GM19467 (cell line): ENCODE results near the gene GNAZ.

Experiments used
- ATAC-seq: cut with Tn5 transposase; IDR thresholded peaks from one replicate; pipeline ENCODE4 v1.9.1; 2021; ENCODE audit warnings: mild to moderate bottlenecking, moderate library complexity; ENCODE audit not compliant: unreplicated experiment

The GNAZ gene

DNA sequence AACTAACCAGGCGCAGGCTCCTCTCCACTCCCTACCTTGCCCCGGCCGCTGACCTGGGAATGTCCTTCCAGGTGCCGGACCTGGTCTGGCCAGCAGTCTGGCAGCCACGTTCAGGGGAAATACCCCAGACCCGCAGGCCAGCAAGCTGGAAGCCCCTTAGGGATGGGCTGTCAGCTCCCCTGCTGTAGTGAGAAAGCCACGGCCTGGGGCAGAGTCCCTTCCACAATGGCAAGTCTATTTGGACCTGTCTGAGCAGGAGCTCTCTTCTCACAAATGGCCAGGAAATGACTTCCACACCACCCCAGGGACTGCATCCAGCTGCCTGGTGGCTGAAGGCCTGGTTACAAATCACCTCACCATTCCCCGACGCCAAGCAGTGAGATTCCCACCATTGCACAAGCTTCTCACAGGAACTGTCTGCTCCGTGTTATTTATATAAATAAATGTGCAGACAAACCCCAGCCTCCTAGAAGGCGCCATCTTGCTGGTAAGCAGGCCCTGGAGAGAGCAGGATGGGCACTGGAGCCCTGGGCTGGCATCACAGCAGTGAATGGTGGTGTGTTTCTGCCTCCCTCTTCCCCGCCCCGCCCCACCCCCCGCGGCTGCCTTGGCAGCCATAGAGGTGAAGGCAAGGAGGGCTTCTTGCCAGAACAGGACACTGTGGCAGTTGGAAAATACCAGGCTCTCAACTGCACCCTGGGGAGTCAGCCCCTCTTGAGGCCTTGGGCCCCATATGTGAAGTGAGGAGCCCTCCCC is 47.8 kb downstream of the GNAZ start:
- ATAC-seq: no peak

DNA sequence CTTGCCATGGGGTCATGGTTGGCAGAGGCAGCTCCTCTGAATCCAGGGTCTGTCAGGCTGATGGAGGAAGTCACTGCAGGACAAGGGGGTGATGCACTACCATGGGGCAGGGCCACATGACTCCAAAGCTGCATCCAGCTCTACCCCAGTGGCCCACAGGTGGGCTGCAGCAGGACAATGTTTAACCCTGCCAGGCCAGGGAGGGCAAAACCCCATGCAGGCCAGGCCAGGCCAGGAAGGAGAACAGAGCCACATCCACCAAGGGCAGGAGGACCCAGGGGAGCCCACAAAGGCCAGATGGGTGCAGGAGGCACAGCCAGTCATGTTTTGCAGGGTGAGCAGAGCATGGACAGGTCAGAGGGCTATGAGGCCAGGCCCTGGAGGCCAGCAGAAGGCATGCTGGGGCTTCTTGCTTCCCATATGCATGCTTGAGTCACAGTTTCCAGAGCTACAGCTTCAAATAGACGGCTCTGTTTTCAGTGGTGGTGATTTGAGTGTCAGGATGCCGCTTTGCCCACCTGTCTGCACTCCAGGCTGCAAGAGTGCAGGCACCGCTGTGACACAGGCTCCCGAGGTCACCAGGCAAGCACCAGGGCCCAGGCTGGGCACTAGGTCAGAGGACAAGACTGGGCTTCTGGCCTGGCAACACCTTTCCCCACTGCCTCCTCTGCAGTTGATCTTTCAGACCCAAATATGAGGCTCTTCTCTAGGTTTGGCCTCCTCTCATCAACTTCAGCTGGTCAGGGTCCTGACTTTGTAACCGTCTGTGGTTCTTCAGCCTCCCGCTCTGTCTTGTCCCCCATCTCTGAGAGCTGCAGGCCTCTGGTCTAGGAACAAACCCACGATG is 48.6 kb downstream of the GNAZ start:
- ATAC-seq: no peak

DNA sequence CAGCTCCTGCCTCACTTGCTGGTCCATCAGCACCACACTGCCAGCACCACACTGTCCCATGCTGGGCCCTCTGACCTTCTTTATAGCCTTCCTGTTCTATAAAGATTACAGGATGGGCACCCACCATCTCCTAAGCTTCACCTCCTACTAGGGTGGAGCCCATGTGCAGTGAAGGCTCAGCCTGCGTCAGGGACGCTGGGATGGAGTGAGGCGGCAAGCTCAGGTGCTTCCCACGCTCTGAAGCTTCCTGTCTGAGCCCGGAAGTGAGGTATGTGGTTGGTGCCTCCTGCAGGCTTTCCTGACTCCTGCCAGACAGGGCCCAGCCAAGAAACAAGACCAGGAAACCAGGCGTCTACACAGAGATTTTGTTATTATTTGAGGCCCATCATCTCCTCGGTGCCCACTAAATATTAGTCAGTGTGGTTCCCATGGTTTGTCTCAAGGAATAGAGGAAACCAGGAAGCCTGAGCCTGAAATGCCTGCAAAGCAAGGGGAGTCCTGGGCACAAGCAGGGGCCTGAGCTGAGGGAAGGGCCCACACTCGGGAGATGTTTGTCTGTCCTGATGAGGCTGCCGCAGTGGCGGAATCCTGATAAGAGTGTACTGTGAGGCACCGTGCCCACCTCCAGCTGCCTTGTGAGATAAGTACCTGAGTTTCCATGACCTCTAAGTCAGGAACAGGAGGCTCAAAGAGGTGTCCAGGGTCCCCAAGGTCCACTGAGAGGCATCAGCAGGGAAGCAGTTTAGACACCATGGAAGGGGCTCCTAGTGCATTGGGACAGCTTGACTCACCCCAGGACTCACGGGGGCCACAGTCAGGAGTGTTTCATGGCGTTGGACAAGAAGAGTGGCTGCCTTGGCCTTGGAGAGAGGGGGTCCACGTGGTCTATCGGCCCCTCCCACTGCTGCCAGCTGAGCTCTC is 49.4 kb downstream of the GNAZ start:
- ATAC-seq: no peak

DNA sequence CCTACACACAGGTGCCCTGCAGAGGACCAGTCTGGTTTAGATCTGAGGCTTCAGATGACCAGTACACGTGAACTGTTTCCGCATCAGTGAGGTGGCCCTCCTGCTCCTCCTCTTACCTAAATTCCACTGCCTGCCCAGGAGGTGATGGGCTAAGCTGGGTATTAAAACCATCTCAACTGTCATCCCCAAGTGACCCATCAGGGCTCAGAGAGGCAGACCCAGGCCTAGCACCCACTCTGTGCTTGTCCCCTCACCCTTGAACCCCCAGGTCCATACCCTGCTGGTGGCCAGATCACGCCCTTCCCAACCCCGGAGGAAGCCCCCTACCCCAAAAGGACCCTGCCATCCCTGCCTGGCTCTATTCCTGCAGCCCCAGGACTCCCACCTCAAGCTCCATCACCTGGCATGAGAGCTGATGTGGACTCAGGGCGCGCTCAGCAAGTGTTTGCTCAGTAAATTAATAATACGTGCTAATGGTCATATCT is 50.1 kb downstream of the GNAZ start:
- ATAC-seq: no peak

DNA sequence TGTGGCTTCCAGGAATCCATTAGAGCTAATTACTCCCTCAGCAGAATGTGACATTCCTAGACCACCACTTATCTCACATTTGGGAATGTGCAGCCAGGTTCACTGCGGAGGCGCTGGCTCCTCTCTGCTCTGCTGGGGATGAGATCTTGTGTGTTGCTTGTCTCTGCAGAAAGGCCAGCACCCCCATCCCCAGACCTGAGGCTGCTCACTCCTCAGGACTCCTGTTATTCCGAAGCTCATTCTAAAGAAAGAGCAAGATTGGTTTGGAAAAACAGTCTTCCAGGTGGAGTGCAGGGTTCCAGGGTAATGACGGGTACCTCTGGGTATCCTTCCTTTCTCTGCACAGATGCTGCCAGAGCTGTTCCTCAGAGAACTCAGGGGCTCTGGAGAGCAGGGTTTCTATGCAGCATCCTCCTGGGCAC is 50.7 kb downstream of the GNAZ start:
- ATAC-seq: no peak

DNA sequence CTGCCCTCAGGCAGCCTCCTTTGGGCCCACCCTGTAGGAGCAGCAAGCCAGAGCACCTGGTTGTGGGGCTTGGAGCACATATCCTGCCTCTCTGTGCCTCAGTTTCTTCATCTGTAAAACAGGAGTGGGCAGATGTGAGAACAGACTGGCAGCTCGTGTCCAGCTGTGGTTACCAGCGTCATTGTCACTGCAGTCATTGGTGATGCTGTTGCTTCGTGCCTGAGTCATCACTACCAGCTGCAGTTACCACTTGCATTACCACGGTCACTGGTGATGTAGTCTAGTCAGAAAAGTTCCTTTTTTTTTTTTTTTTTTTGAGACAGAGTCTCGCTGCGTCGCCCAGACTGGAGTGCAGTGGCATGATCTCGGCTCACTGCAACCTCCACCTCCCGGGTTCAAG is 51.1 kb downstream of the GNAZ start:
- no peak for ATAC-seq

DNA sequence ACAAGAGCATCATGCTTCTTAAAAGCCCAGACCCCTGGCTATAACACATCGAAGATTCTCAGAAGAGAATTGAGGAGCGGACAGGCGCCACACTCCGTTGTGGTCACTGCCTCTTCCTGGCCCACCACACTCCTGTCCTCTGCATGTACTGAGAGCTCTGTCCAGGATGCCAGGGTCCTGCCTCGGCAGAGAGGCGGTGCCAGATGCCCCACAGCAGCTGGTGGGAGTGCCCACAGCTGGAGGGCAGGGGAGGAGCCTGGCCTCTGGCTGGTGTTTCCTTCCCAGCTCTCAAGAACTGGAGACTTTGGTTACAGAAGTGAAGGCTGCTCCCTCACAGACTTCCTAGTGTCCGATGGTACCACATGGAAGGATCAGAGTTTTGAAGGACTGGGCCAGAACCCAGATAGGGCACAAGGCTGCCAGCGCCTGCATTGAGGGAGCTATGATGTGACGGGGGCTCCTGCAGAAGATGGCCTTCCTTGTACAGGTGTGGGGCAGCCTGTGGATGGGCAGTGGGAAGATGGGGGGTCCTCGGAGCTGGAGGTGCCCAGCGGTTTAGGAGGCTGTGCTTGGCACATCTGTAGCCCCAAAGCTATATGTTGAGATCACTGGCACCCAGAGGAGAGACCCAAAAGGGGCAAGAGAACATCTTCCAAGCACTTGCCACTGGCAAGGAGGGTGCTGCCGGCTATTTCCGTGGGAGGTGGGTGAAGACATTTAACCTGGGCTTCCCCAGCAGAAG is 52.1 kb downstream of the GNAZ start:
- ATAC-seq: no peak

DNA sequence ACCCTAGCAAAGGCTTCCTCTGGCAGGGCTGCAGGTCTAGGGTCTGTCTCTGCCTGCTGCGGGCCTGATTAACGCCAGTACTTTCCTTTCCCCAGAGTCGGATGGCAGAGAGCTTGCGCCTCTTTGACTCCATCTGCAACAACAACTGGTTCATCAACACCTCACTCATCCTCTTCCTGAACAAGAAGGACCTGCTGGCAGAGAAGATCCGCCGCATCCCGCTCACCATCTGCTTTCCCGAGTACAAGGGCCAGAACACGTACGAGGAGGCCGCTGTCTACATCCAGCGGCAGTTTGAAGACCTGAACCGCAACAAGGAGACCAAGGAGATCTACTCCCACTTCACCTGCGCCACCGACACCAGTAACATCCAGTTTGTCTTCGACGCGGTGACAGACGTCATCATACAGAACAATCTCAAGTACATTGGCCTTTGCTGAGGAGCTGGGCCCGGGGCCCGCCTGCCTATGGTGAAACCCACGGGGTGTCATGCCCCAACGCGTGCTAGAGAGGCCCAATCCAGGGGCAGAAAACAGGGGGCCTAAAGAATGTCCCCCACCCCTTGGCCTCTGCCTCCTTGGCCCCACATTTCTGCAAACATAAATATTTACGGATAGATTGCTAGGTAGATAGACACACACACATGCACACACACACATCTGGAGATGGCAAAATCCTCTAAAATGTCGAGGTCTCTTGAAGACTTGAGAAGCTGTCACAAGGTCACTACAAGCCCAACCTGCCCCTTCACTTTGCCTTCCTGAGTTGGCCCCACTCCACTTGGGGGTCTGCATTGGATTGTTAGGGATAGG is 52.9 kb downstream of the GNAZ start:
- no peak for ATAC-seq

DNA sequence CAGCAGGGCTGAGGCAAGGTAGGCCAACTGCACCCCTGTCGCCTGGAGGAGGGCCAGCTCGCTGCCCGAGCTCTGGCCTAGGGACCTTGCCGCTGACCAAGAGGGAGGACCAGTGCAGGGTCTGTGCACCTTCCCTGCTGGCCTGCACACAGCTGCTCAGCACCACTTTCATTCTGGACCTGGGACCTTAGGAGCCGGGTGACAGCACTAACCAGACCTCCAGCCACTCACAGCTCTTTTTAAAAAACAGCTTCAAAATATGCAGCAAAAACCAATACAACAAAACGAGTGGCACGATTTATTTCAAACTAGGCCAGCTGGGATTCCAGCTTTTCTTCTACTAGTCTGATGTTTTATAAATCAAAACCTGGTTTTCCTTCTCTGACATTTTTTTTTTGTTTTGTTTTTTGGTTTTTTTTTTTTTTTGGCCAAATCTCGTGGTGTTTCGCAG is 53.5 kb downstream of the GNAZ start:
- ATAC-seq: no peak

DNA sequence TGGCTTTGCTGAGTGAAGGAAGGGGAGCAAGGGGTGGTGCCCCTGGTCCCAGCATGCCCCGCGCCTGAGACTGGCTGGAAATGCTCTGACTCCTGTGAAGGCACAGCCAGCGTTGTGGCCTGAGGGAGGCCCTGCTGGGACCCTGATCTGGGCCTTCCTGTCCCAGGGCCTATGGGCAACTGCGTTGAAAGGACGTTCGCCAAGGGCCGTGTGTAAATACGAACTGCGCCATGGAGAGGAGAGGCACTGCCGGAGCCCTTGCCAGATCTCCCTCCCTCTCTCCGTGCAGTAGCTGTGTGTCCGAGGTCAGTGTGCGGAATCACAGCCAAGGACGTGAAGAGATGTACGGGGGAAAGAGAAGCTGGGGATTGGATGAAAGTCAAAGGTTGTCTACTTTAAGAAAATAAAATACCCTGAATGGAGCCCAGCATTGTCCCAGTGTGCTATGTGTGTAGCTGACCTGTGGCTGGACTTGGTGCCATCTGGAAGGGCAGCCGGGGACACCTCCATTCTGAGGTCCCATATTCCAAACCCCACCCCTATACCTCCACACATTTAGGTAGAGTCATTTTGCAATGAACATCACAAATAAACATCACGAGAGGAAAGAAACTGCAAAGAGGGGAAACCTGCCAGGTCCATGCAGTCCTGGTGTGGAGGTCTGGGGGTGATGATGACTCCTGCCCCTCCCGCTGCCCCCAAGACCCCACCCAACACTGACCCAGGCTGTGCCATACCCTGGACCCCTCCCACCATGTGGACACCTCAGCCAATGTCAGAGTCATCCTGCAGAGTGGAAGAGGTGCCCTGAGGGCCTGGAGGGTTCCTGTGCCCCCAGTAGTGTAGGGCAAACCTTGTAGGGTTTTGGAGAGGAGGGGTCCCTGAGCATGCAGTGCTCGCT is 54.5 kb downstream of the GNAZ start:
- no peak for ATAC-seq

DNA sequence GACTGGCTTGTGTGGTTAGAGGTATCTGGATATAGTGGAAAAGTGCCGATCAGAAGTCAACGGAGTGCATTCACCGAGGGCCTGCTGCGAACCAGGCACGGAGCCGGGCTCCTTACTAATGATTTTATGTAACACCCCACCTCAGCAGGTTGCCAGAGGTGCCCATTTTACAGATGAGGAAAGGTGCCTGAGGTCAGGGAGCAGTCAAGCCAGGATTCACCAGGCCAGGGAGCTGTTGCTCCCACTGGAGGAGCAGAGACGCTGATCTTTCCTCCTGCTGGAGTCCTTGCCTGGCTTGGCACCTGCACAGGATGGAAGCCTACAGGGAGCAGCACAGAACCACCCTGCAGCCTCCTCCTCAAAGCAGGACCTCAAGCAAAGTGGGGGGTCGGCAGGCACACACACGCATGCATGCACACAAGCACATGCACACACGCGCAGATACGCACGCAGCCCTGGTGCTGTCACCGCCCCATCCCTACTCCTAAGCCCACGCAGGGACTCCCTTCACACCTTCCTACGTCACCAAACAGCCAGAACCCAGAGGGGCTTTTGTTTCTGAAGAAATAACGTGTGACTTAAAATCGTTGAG is 55.3 kb downstream of the GNAZ start:
- ATAC-seq: no peak

DNA sequence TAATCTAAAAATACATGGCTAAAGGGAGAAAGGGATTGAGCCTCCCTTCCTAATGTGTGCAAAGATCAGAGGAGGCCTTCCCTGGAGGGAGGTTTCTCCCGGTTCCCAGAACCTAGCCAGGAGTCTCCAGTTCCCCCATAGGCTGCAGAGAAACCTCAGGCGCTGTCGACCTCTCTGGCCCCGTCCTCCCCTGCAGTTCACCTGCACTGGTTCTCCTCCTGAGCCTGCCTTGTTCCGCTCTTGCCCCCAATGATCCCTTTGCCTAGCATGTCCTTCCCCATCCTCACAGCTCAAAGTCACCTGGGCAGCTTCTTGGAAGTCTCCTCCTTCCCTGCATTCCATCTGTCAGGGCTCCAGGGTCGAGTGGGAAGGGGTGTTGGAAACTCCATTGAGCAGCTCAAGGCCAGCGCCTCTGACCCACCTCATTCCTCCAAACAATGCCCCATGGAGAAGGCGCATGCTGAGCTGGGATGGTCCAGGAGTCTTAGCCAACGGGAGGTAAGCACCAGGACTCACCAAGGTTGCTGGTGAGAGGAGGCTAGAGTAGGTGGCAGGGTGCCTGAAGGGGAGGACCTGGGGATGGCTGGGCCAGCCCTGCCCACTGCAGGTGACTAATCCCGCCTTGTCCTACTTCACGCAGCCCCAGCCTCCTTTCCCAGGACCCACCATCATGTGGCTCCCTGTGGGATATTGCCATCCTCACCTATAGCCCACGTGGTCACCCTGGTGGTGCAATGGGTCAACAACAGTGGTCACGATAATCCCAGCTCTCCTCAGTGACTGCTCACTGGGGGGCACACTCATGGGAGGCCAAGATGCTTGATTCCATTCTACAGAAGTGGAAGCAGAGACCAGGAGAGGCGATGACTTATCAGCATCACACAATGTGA is 56.1 kb downstream of the GNAZ start:
- ATAC-seq: no peak

DNA sequence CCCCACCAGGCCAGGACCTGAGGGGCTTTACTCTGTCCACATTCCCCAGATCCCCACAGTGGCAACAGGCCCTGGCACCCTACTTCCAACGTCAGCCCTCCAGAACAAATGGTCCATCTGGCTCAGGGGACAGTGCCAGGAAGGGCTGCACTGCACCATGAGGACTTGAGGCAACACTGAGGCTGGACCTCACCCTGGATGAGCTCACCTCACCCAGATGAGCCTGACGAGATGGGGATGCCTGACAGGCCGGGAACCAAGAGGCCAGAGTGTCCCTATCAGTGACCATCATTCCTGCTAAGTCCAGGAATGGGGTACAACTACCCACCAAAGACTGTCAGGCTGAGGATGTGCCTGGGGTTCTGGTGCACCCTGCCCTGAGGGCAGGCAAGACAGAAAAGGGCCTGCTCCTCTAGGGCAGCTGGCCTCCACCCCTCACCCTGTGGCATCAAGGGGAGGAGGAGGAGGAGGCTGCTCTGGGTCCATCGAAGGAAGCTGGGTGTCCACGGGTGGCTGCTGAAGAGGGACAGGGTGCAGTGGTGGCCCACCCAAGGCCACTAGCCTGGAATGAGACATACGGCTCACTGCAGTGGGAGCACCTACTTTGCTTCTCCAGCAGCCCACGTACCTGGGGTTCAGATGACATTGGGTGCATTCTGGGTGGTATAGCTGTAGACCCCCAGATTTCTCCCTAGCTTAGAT is 56.9 kb downstream of the GNAZ start:
- no peak for ATAC-seq

DNA sequence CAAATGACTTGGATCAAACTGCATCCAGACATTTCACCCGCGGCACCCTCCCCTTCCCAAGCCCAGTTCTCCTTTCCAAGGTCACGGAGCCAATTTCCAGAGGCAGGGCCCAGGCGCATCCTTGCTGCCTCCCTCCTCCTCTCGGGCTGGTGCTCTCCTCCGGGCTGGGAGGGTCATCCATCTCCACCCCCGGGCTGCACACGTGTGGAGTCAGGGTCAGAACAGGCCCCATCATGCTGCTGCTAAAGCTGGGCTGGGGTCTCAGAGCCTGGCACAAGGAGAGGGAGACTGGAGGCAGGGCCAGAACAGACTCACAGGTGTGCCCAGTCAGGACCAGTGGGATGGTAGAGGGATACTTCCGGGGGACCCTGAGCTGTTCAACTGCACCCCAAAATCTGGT is 57.5 kb downstream of the GNAZ start:
- no peak for ATAC-seq

DNA sequence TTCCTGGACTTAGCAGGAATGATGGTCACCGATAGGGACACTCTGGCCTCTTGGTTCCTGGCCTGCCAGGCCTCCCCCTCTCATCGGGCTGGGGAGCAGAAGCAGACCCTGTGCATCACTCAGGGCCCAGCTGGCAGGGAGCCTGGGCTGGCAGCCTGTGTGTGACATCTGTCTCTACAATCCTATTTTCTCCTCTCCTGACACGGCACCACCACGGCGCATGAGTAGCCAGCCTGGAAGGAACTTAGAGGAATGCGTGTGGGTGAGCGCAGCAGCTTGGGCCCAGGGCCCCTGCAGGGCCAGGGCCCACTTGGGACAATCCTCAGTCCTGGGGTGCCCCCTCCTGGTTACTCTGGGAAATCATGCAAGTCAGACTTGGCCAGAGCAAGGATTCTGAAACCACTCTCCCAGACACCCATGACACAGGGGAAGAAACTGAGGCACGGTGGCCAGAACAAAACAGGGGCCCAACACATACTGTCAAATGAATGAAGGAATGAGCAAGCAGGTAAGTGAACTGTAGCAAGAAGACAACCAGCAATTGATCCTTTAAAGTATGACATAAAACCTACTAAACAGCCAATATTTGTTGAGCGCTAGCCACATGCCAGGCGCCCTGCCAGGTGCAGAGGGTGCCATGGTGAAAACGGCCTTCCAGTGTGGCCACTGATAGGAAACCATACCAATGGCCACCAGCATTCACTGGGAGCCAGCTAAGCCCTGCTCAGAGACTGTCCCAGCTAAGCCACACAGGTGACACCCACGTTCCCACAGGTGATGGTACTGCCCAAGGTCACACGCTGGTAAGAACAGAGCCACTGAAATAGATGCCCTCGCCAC is 58.2 kb downstream of the GNAZ start:
- no peak for ATAC-seq

DNA sequence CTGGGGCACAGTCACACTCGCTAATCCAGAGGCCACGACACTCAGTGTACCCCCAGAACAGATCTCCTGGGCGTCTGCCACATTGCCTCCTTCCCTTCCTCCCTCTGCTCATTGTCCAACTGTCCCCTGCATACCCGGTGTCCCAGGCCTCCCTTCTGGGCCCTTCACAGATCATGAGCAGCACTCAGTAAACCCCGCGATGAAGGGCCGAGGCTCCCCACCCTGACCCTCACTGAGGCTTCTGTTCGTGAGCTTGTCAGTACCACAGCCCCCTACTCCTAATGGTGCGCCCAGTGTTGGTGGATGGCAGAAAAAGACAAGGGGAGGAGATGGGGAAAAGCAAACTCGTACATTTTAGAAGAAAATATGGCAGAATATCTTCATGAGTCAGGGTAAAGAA is 58.8 kb downstream of the GNAZ start:
- no peak for ATAC-seq
